Gastrocnemius medialis (tissue), 4 donors: ENCODE results near the gene ZNF583.

ENCODE experiments used
- CTCF ChIP-seq, 5 experiments: fragments of 450-650 bp in 3 of 5; fragments of 200-600 bp in 2 of 5; sonication (generic) in 2 of 5; IDR thresholded peaks in 4 of 5; conservative IDR thresholded peaks in 1 of 5; 1 replicate in 4 of 5; 2 replicates in 1 of 5; pipeline ENCODE4 v1.5.1; 2016 to 2019; ENCODE audit warnings: antibody characterized with exemption in 5 of 5, mild to moderate bottlenecking in 3 of 5, moderate library complexity in 3 of 5
- POLR2A ChIP-seq, 2 donors: fragments of 450-650 bp; IDR thresholded peaks; one replicate each; pipeline ENCODE4 v1.6.1; 2017; ENCODE audit warnings: antibody characterized with exemption in 2 of 2, mild to moderate bottlenecking in 2 of 2, moderate library complexity in 2 of 2

GRCh38 chr19:56377105-56377924, 26.8 kb upstream of the ZNF583 start:
- TF ChIP-seq CTCF (IDR thresholded peaks at IDR 0.05 in 4 of 5, conservative IDR thresholded peaks at IDR 0.05 in 1 of 5) (no peak), POLR2A (IDR thresholded peaks at IDR 0.05) (no peak)
